Fibroblast of the aortic adventitia (primary cell): ENCODE results near the gene CST8. TPM values are rescaled to one million over a fixed set of nuclear protein-coding genes. Genes with fewer than 3 reads are reported as not detected.

Experiments used
- DNase-seq: peaks from one replicate; pipeline ENCODE4 v3.0.0-alpha.2; 2010; ENCODE audit warnings: low read depth
- H3K4me3 ChIP-seq: 2 replicates; pipeline ENCODE4 v1.5.1; 2011; ENCODE audit warnings: low read depth, mild to moderate bottlenecking, control low read depth, low read length, moderate library complexity
- total RNA-seq: library from RNA; depleted of rRNA; stranded (reverse); fragments of >200 nt; gene quantifications from 2 replicates; pipeline ENCODE4 v1.2.3, GENCODE V29; 2012; ENCODE audit warnings: low replicate concordance
- TF ChIP-seq, protein P1 (sequence below): IDR thresholded peaks from 2 replicates; pipeline ENCODE4 v1.5.1; 2011; ENCODE audit warnings: mild to moderate bottlenecking, low read length, control low read depth, inconsistent platforms; ENCODE audit not compliant: insufficient read depth

Gene CST8
- total RNA-seq, 1 donor = not detected

DNA sequence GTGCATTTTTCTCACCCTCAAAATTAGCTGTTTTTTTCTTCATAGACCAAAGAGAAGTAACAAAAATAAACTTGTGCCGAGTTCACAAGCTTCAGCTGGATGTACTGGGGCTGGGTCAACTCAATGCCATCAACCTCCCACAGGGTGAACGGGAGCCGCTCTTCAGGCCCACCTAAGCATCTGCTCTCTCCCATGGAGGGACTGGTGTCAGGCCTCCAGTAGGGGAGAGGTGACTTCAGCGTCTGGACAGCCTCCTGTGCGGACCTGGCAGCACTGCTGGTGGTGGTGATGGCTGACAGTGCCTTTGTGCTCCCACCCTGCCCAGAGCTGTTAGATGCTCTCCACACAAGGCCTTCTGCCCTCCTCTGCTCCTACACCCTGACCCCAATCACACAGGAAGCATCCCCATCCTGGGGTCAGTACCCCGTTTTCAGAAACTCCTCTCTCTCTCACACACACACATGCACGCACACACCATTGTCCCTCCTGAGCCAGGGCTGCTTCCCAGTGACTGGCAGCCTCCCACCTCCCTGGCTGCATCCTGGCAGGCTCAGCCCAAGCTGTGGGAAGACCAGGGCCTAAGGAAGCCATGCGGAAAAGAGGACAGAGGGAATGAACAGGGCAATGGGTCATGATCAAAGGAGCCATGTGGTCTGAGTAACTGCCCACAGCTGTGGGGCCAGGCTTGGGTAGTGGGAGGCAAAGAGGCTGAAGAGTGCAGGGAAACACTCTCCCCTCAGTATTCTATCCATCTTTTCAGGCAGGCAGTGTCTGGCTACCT lies 17.7 kb downstream of the CST8 start:
- no peak for DNase-seq
- TF ChIP-seq, protein P1, sequence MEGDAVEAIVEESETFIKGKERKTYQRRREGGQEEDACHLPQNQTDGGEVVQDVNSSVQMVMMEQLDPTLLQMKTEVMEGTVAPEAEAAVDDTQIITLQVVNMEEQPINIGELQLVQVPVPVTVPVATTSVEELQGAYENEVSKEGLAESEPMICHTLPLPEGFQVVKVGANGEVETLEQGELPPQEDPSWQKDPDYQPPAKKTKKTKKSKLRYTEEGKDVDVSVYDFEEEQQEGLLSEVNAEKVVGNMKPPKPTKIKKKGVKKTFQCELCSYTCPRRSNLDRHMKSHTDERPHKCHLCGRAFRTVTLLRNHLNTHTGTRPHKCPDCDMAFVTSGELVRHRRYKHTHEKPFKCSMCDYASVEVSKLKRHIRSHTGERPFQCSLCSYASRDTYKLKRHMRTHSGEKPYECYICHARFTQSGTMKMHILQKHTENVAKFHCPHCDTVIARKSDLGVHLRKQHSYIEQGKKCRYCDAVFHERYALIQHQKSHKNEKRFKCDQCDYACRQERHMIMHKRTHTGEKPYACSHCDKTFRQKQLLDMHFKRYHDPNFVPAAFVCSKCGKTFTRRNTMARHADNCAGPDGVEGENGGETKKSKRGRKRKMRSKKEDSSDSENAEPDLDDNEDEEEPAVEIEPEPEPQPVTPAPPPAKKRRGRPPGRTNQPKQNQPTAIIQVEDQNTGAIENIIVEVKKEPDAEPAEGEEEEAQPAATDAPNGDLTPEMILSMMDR = no peak
- no peak overlapping the region for H3K4me3 ChIP-seq

DNA sequence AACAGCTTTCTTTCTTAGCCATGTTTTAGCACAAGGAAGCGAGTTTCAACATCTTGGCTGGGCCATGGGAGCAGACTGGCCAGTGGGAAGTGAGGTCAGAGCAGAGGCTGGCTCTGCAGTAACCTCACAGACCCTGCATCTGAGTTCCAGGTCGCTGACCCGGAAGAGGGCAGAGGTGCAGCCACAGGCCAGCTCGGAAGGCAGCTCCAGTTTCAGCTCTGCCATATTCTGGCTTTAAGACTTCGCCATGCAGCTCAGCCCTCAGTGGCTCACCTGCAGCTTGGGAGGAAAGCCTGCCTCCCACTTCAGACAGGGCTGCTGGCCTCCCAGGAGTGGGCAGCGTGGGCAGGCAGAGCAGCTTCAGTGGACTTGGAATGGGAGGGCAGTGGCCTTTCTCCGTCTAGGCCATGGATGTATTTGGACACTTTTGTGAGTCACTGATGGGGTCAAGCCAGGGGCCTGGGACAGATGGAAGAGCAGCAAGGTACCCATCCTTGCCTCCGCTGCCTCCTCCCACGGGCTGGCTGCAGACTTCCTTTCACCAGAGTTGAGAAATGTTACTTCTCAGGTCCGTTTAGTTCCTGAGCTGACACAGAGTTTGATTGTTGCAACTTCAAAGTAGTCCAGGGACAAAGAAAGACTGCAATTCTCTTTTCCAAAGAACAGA lies 18.5 kb downstream of the CST8 start:
- DNase-seq = no peak
- H3K4me3 ChIP-seq = no peak overlapping the region
- TF ChIP-seq, protein P1 = no peak

DNA sequence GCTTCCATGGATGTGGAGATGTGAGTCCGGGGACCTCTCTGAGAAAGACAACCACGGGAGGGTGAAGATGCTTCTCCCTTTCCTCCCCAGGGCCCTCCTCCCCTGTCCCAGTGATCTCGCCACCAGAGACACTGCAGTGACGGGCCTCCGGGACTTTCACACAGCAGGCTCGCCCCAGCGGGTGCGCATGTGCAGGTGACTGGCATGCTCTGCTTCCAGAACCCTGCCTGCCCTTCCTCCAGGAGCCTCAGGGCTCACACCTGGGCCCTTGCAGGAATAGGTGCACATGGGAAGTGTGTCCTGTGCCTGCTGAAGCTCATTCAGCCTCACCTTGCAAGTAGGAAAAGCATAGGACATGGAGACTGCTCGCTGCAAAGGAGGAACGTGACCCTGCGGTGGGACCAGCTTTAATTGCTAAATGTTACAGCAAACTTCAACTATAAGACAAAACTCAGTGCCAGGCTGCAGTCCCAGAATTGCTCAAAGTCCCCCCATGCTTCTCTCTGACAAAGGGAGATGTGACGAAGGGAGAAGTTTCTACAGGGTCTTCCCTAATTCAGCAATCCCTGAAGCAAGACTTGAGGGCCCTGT lies 19.2 kb downstream of the CST8 start:
- no peak for DNase-seq
- no peak overlapping the region for H3K4me3 ChIP-seq
- TF ChIP-seq, protein P1 = no peak

DNA sequence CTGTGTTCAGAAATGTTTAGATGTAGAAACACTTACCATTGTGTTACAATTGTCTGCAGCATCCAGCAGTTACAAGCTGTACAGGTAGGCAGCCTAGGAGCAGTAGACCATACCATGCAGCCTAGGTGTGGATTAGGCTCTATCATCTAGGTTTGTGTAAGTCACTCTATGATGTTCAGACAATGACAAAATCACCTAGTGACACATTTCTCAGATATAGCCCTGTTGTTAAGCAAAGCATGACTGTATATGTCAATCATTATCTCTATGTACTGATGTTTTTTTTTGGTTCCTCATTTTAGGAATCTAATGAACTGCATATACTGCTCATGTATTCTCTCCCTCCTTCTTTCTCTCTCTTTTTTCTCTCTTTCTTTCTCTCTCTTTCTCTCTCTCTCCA lies 22.2 kb downstream of the CST8 start:
- no peak overlapping the region for H3K4me3 ChIP-seq
- TF ChIP-seq, protein P1 = no peak
- no peak for DNase-seq

DNA sequence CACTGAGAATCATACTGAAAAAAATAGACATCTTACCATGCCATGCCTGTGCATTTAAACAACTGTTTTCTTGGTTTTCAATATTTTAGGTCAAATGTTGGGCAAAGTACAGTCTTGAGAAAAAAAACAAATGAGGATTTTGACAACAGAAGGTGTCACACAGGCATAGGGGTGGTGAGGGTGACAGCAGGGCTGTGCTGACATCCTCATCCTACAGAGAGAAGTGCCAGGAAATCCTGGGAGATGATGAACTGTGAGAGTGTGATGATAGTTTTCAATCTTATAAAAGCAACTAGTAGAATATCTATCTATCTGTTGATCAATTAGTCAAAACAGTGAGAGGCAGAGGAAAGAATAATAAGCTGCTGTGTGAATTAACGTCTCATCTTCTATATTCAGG lies 23.9 kb downstream of the CST8 start:
- TF ChIP-seq, protein P1 = no peak
- DNase-seq = no peak
- H3K4me3 ChIP-seq = no peak overlapping the region

DNA sequence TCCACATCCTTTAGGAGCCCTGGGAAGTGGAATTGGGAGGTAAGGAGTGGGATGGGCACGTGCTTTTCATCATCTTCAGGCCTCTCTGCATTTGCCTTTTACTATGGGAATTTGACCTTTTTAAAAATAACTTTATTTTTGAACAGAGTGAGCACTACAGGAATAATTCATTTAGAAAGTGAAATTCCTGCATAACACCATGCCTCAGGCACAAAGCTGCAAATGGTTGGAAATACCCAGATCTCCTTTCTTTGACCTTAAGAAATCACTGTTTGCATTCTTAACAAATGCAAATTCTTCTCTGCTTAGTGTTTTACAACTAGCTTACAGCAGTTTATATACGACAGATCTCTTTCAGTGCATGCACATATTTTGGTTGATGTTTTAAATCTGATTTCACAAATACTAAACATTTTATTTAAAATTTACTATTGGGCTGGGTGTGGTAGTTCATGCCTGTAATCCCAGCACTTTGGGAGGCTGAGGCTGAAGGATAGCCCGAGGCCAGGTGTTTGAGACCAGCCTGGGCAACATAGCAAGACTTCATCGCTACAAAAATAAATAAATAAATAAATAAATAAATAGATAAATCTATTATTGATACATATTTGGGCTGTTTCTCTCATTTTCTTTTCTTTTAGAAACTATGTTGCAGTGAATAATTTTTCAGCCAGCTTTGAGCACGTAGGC lies 24.5 kb downstream of the CST8 start:
- DNase-seq = no peak
- no peak overlapping the region for H3K4me3 ChIP-seq
- TF ChIP-seq, protein P1 = no peak
